Endothelial cell of umbilical vein (primary cell): ENCODE measurements around the gene GGPS1. TPM values are rescaled to one million over a fixed set of nuclear protein-coding genes. Genes with fewer than 3 reads are reported as not detected.

Experiments used
- BruUV-seq: library from RNA; stranded (reverse); fragments of 400-500 nt; replicated peaks from 2 replicates; lab custom pipeline; 2021; lab: Mats Ljungman, UMichigan
- CTCF ChIA-PET: fragments of 300-600, 350-600 bp; sonication (Branson Sonifier 250); formaldehyde crosslinking; loops from one replicate; lab custom pipeline; 2021; ENCODE audit warnings: antibody characterized with exemption, inconsistent platforms; lab: Charles Lee
- POLR2A ChIA-PET: fragments of 300-600, 350-600 bp; sonication (Branson Sonifier 250); formaldehyde crosslinking; loops from one replicate; lab custom pipeline; 2021; ENCODE audit warnings: antibody characterized with exemption, inconsistent platforms; lab: Charles Lee
- DNase-seq: peaks from one replicate; pipeline ENCODE4 v3.0.0-alpha.2; 2011; ENCODE audit warnings: low read depth, low spot score
- FAIRE-seq: peaks from 2 replicates; lab custom pipeline; 2011; peaks lifted over from hg19 to GRCh38; lab: Jason Lieb, UNC
- H2AFZ ChIP-seq: 2 replicates; pipeline ENCODE4 v1.6.0; 2012; ENCODE audit warnings: low read depth, low read length, control low read depth, inconsistent platforms
- H3K27ac ChIP-seq: 2 replicates; pipeline ENCODE4 v1.5.1; 2011; ENCODE audit warnings: low read depth, mild to moderate bottlenecking, control low read depth, low read length, moderate library complexity; ENCODE audit not compliant: insufficient read depth
- H3K27me3 ChIP-seq, 2 experiments: 2 replicates each; pipeline versions ENCODE4 v1.6.0 to v1.6.1; 2011; ENCODE audit warnings: low read length in 2 of 2, mixed read lengths in 1 of 2; ENCODE audit not compliant: control insufficient read depth in 2 of 2, insufficient read depth in 2 of 2
- H3K36me3 ChIP-seq, 2 experiments: 2 replicates in 1 of 2; 3 replicates in 1 of 2; pipeline ENCODE4 v1.5.1; 2011; ENCODE audit warnings: low read length in 2 of 2, mild to moderate bottlenecking in 1 of 2, moderate library complexity in 1 of 2; ENCODE audit not compliant: control insufficient read depth in 2 of 2, insufficient read depth in 2 of 2; ENCODE audit errors: extremely low read depth in 1 of 2
- H3K4me1 ChIP-seq: 3 replicates; pipeline ENCODE4 v1.5.1; 2011; ENCODE audit warnings: mild to moderate bottlenecking, low read length; ENCODE audit not compliant: control insufficient read depth, insufficient read depth; ENCODE audit errors: extremely low read depth
- H3K4me2 ChIP-seq: 2 replicates; pipeline ENCODE4 v1.6.1; 2011; ENCODE audit warnings: low read length, control low read depth, mixed read lengths; ENCODE audit not compliant: insufficient read depth
- H3K4me3 ChIP-seq, 3 experiments: fragments of 200-600 bp in 1 of 3; sonication (generic), shearing (Covaris generic) in 1 of 3; replicated peaks in 1 of 3; 2 replicates each; pipeline ENCODE4 v1.5.1; 2011 to 2016; ENCODE audit warnings: control low read depth in 3 of 3, low read length in 3 of 3, mild to moderate bottlenecking in 2 of 3, inconsistent platforms in 1 of 3, low read depth in 1 of 3, moderate library complexity in 1 of 3; ENCODE audit not compliant: insufficient read depth in 1 of 3
- H3K79me2 ChIP-seq: 2 replicates; pipeline ENCODE4 v1.6.0; 2012; ENCODE audit warnings: low read length, inconsistent platforms; ENCODE audit not compliant: control insufficient read depth, insufficient read depth
- H3K9ac ChIP-seq: replicated peaks from 2 replicates; pipeline ENCODE3; 2011; ENCODE audit warnings: low read length, control low read depth; ENCODE audit not compliant: insufficient read depth; ENCODE audit errors: extremely low read depth
- H3K9me1 ChIP-seq: replicated peaks from 3 replicates; pipeline ENCODE4 v1.6.0; 2011; ENCODE audit warnings: mild to moderate bottlenecking, low read length; ENCODE audit not compliant: control insufficient read depth, insufficient read depth; ENCODE audit errors: extremely low read depth
- H3K9me3 ChIP-seq: replicated peaks from 2 replicates; pipeline ENCODE4 v1.5.1; 2012; ENCODE audit warnings: low read length, inconsistent platforms; ENCODE audit not compliant: control insufficient read depth, insufficient read depth
- H4K20me1 ChIP-seq: replicated peaks from 2 replicates; pipeline ENCODE3; 2011; ENCODE audit warnings: mild to moderate bottlenecking, low read length; ENCODE audit not compliant: control insufficient read depth, insufficient read depth; ENCODE audit errors: extremely low read depth
- EZH2 ChIP-seq: IDR thresholded peaks from 2 replicates; pipeline ENCODE4 v1.6.1; 2012; ENCODE audit warnings: borderline replicate concordance, low read depth, mild to moderate bottlenecking, moderate library complexity, low read length, inconsistent platforms; ENCODE audit not compliant: severe bottlenecking
- FOS ChIP-seq: IDR thresholded peaks from 2 replicates; pipeline ENCODE4 v1.6.1; 2011; ENCODE audit warnings: mild to moderate bottlenecking, low read length, moderate library complexity, borderline replicate concordance; ENCODE audit not compliant: insufficient read depth
- GATA2 ChIP-seq: IDR thresholded peaks from 2 replicates; pipeline ENCODE4 v1.7.0; 2011; ENCODE audit warnings: low read depth, mild to moderate bottlenecking, moderate library complexity, mixed read lengths, low read length; ENCODE audit not compliant: insufficient read length, insufficient read depth
- JUN ChIP-seq: IDR thresholded peaks from 2 replicates; pipeline ENCODE4 v1.6.1; 2011; ENCODE audit warnings: borderline replicate concordance, low read depth; ENCODE audit not compliant: insufficient read length, insufficient read depth
- MYC ChIP-seq: IDR thresholded peaks from one replicate; pipeline ENCODE4 v1.6.1; 2011; ENCODE audit warnings: mild to moderate bottlenecking, low read depth, low read length
- POLR2A ChIP-seq: IDR thresholded peaks from 2 replicates; pipeline ENCODE4 v1.6.1; 2012; ENCODE audit warnings: low read depth, mild to moderate bottlenecking, control low read depth, low read length
- POLR2AphosphoS5 ChIP-seq: IDR thresholded peaks from 2 replicates; pipeline ENCODE4 v1.6.1; 2012; ENCODE audit warnings: low read depth, mild to moderate bottlenecking, control low read depth, low read length, moderate library complexity; ENCODE audit not compliant: insufficient read depth
- dilution Hi-C: fragments of 300-500 bp; cut with MboI; formaldehyde crosslinking; loops from one replicate; pipeline ENCODE4 v1.15.0; 2019; ENCODE audit warnings: low sequenced_read_pairs; ENCODE audit not compliant: extremely low pct_ligation_motif_present
- intact Hi-C: fragments of 100-400 bp; cut with micrococcal nuclease; formaldehyde crosslinking; loops from one replicate; pipeline ENCODE4 v1.10.0; 2022
- polyA plus RNA-seq, 4 experiments: library from polyadenylated mRNA; depleted of rRNA in 3 of 4; stranded (reverse) in 3 of 4; unstranded in 1 of 4; fragments of >200 nt; gene quantifications; 2 replicates each; pipeline versions ENCODE4 v1.2.1 to v1.2.3, GENCODE V29; 2011 to 2012; ENCODE audit warnings: missing spikeins in 1 of 4
- total RNA-seq: library from RNA; stranded (reverse); gene quantifications from 2 replicates; pipeline ENCODE4 v1.2.3, GENCODE V29; 2021
- TF ChIP-seq, protein P1 (sequence below), 2 donors: IDR thresholded peaks; 1 replicate in 1 of 2; 2 replicates in 1 of 2; pipeline ENCODE4 v1.5.1; 2011; ENCODE audit warnings: low read length in 2 of 2, mild to moderate bottlenecking in 2 of 2, moderate library complexity in 2 of 2, control low read depth in 1 of 2, inconsistent platforms in 1 of 2, low read depth in 1 of 2; ENCODE audit not compliant: insufficient read depth in 1 of 2; ENCODE audit errors: extremely low read depth in 1 of 2
- TF ChIP-seq, protein P2 (sequence below): IDR thresholded peaks from 2 replicates; pipeline ENCODE4 v1.6.1; 2011; ENCODE audit not compliant: insufficient read depth, insufficient read length

GGPS1 gene
- total and polyA plus RNA-seq, 2 donors (not counting 3 experiments of a cell fraction or from before 2014, with no cell fraction given), result 10.7 to 29.5 TPM

DNA sequence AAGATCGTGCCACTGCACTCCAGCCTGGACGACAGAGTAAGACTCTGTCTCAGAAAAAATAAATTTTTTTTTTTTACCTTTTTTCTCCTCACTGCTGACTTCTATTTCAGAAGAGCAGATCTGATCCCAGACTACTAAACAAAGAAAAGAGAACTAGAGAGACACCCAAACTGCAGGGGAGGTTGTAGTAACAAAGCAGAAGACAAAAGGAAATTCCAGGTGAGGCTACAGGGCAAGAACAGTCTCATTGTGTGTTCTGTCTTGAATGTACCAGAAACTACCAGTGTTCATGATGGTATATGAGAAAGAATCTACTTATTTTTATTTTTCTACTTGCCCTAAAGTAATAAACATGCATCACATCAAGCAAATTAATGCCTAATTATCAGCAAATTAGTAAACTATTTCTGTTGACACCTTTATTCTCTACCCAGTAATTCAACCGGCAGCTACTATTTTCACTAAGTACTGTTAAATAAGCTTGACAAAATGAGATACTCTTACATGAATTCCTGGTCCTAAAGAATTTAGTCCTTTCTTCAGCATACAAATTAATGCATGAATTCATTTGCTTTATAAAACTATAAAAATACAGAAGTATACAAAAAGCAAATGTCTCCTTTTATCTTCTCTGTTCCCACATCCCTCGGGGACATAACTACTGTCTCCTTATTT is 41.0 kb upstream of the GGPS1 start:
- H3K9ac ChIP-seq, result no peak overlapping the region
- peaks cover 24% of the 10 kb centered on the region for H4K20me1 ChIP-seq
- H3K9me1 ChIP-seq, result peaks cover under 1% of the 10 kb centered on the region
- no peak overlapping the region for H3K4me3 ChIP-seq
- H3K9me3 ChIP-seq, result no peaks in the 10 kb centered on the region
- no peaks in the 10 kb centered on the region for H3K4me1 ChIP-seq
- BruUV-seq, result no TSS peak
- dilution Hi-C loops (no loop called here), intact Hi-C loops (no loop called here)
- ChIA-PET POLR2A (interaction anchor here (0.5 kb wide), 1 partner anchor 90 kb away, joined by 3 read pairs; no protein-coding TSS in a partner anchor), CTCF (no interaction called here)
- H3K27ac ChIP-seq, result no peak overlapping the region
- H3K4me2 ChIP-seq, result no peak overlapping the region
- TF ChIP-seq FOS, result no peak
- no peak for TF ChIP-seq POLR2A
- TF ChIP-seq POLR2AphosphoS5, result no peak
- TF ChIP-seq, protein P1, sequence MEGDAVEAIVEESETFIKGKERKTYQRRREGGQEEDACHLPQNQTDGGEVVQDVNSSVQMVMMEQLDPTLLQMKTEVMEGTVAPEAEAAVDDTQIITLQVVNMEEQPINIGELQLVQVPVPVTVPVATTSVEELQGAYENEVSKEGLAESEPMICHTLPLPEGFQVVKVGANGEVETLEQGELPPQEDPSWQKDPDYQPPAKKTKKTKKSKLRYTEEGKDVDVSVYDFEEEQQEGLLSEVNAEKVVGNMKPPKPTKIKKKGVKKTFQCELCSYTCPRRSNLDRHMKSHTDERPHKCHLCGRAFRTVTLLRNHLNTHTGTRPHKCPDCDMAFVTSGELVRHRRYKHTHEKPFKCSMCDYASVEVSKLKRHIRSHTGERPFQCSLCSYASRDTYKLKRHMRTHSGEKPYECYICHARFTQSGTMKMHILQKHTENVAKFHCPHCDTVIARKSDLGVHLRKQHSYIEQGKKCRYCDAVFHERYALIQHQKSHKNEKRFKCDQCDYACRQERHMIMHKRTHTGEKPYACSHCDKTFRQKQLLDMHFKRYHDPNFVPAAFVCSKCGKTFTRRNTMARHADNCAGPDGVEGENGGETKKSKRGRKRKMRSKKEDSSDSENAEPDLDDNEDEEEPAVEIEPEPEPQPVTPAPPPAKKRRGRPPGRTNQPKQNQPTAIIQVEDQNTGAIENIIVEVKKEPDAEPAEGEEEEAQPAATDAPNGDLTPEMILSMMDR (IDR thresholded peaks at IDR 0.05; ENCODE audit: extremely low read depth in 1 of 2, insufficient read depth in 1 of 2, low read depth in 1 of 2, low read length in 2 of 2), result no peak
- TF ChIP-seq EZH2, result no peak
- no peak for TF ChIP-seq JUN
- no peak for TF ChIP-seq MYC
- TF ChIP-seq GATA2, result no peak
- TF ChIP-seq, protein P2, sequence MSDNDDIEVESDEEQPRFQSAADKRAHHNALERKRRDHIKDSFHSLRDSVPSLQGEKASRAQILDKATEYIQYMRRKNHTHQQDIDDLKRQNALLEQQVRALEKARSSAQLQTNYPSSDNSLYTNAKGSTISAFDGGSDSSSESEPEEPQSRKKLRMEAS, result no peak
- no peak for DNase-seq
- H3K79me2 ChIP-seq, result peaks cover 91% of the 10 kb centered on the region
- H2AFZ ChIP-seq, result no peak overlapping the region
- no peak for FAIRE-seq
- H3K27me3 ChIP-seq, result no peaks in the 10 kb centered on the region
- H3K36me3 ChIP-seq, result no peaks in the 10 kb centered on the region
